Measurements from ENCODE around the gene SPAG16.

SPAG16 gene

DNA sequence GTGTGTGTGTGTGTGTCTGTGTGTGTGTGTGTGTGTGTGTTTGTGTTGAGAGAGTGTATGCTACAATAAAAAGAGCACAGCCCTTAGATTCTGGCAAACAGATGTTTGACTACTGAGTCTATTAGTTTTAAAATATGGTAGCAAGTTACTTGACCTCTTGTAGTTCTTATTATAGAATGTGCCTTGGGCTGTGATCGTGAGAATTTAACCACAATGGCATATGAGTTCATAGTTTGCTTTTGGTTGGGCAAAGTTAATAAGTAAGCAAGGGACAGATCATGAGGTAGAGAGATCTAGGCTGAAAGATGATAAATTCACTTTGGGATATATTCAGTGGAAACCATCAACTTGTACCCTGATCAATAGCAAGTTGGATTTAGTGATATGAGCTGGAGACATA, 792.3 kb downstream of the SPAG16 start:
- TF ChIP-seq, protein P1, sequence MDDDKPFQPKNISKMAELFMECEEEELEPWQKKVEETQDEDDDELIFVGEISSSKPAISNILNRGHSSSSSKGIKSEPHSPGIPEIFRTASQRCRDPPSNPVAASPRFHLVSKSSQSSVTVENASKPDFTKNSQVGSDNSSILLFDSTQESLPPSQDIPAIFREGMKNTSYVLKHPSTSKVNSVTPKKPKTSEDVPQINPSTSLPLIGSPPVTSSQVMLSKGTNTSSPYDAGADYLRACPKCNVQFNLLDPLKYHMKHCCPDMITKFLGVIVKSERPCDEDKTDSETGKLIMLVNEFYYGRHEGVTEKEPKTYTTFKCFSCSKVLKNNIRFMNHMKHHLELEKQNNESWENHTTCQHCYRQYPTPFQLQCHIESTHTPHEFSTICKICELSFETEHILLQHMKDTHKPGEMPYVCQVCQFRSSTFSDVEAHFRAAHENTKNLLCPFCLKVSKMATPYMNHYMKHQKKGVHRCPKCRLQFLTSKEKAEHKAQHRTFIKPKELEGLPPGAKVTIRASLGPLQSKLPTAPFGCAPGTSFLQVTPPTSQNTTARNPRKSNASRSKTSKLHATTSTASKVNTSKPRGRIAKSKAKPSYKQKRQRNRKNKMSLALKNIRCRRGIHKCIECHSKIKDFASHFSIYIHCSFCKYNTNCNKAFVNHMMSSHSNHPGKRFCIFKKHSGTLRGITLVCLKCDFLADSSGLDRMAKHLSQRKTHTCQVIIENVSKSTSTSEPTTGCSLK (tag by site-specific recombination; IDR thresholded peaks at IDR 0.05): no peak
- TF ChIP-seq SP2 (tag by site-specific recombination; IDR thresholded peaks at IDR 0.05) (no peak), ZNF274 (IDR thresholded peaks at IDR 0.05; ENCODE audit: low read length) (no peak), ZNF274 (tag by site-specific recombination; IDR thresholded peaks at IDR 0.05; ENCODE audit: borderline replicate concordance) (no peak), ZNF514 (tag by site-specific recombination; IDR thresholded peaks at IDR 0.05) (no peak), ZNF521 (tag by site-specific recombination; IDR thresholded peaks at IDR 0.05) (no peak), ZNF707 (tag by site-specific recombination; IDR thresholded peaks at IDR 0.05) (no peak), ZNF416 (tag by site-specific recombination; IDR thresholded peaks at IDR 0.05) (no peak), ZNF223 (tag by site-specific recombination; IDR thresholded peaks at IDR 0.05) (no peak), SALL2 (tag by site-specific recombination; IDR thresholded peaks at IDR 0.05; ENCODE audit: borderline replicate concordance) (no peak), MZF1 (tag by site-specific recombination; IDR thresholded peaks at IDR 0.05; ENCODE audit: borderline replicate concordance) (no peak), ZBTB21 (tag by site-specific recombination; IDR thresholded peaks at IDR 0.05) (no peak), ZNF585B (tag by site-specific recombination; IDR thresholded peaks at IDR 0.05) (no peak), ZNF146 (tag by site-specific recombination; IDR thresholded peaks at IDR 0.05) (no peak), ZNF549 (tag by site-specific recombination; IDR thresholded peaks at IDR 0.05) (no peak)
- TF ChIP-seq, protein P2, sequence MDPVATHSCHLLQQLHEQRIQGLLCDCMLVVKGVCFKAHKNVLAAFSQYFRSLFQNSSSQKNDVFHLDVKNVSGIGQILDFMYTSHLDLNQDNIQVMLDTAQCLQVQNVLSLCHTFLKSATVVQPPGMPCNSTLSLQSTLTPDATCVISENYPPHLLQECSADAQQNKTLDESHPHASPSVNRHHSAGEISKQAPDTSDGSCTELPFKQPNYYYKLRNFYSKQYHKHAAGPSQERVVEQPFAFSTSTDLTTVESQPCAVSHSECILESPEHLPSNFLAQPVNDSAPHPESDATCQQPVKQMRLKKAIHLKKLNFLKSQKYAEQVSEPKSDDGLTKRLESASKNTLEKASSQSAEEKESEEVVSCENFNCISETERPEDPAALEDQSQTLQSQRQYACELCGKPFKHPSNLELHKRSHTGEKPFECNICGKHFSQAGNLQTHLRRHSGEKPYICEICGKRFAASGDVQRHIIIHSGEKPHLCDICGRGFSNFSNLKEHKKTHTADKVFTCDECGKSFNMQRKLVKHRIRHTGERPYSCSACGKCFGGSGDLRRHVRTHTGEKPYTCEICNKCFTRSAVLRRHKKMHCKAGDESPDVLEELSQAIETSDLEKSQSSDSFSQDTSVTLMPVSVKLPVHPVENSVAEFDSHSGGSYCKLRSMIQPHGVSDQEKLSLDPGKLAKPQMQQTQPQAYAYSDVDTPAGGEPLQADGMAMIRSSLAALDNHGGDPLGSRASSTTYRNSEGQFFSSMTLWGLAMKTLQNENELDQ (tag by site-specific recombination; IDR thresholded peaks at IDR 0.05; ENCODE audit: low read depth): no peak
- TF ChIP-seq, protein P3, sequence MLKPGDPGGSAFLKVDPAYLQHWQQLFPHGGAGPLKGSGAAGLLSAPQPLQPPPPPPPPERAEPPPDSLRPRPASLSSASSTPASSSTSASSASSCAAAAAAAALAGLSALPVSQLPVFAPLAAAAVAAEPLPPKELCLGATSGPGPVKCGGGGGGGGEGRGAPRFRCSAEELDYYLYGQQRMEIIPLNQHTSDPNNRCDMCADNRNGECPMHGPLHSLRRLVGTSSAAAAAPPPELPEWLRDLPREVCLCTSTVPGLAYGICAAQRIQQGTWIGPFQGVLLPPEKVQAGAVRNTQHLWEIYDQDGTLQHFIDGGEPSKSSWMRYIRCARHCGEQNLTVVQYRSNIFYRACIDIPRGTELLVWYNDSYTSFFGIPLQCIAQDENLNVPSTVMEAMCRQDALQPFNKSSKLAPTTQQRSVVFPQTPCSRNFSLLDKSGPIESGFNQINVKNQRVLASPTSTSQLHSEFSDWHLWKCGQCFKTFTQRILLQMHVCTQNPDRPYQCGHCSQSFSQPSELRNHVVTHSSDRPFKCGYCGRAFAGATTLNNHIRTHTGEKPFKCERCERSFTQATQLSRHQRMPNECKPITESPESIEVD (tag by site-specific recombination; IDR thresholded peaks at IDR 0.05): no peak
- TF ChIP-seq, protein P4, sequence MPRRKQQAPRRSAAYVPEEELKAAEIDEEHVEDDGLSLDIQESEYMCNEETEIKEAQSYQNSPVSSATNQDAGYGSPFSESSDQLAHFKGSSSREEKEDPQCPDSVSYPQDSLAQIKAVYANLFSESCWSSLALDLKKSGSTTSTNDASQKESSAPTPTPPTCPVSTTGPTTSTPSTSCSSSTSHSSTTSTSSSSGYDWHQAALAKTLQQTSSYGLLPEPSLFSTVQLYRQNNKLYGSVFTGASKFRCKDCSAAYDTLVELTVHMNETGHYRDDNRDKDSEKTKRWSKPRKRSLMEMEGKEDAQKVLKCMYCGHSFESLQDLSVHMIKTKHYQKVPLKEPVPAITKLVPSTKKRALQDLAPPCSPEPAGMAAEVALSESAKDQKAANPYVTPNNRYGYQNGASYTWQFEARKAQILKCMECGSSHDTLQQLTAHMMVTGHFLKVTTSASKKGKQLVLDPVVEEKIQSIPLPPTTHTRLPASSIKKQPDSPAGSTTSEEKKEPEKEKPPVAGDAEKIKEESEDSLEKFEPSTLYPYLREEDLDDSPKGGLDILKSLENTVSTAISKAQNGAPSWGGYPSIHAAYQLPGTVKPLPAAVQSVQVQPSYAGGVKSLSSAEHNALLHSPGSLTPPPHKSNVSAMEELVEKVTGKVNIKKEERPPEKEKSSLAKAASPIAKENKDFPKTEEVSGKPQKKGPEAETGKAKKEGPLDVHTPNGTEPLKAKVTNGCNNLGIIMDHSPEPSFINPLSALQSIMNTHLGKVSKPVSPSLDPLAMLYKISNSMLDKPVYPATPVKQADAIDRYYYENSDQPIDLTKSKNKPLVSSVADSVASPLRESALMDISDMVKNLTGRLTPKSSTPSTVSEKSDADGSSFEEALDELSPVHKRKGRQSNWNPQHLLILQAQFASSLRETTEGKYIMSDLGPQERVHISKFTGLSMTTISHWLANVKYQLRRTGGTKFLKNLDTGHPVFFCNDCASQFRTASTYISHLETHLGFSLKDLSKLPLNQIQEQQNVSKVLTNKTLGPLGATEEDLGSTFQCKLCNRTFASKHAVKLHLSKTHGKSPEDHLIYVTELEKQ (tag by site-specific recombination; IDR thresholded peaks at IDR 0.05; ENCODE audit: borderline replicate concordance): no peak
- H3K27ac ChIP-seq (ENCODE audit: extremely low read depth, low read depth, low read length): no peak overlapping the region
- H3K9me3 ChIP-seq (ENCODE audit: control insufficient read depth, insufficient read depth, low read depth, low read length): no peaks in the 10 kb centered on the region
- no peaks in the 10 kb centered on the region for H3K4me1 ChIP-seq (ENCODE audit: control insufficient read depth, insufficient read depth, low read length)
- no peaks in the 10 kb centered on the region for H3K36me3 ChIP-seq (ENCODE audit: control insufficient read depth in 2 of 2, insufficient read depth in 1 of 2, low read length in 2 of 2)
- CTCF ChIA-PET: no interaction called here
- POLR2A ChIA-PET: no interaction called here
- H3K4me3 ChIP-seq (ENCODE audit: low read depth, low read length): no peak overlapping the region
